Measurements from ENCODE around the gene NLRP10. TPM values are rescaled to one million over a fixed set of nuclear protein-coding genes. Genes with fewer than 3 reads are reported as not detected.
A peak's percentile ranks its signal among the peaks of the same experiment; 100 is the strongest.

The NLRP10 gene
- polyA plus RNA-seq, 4 donors: not detected

DNA sequence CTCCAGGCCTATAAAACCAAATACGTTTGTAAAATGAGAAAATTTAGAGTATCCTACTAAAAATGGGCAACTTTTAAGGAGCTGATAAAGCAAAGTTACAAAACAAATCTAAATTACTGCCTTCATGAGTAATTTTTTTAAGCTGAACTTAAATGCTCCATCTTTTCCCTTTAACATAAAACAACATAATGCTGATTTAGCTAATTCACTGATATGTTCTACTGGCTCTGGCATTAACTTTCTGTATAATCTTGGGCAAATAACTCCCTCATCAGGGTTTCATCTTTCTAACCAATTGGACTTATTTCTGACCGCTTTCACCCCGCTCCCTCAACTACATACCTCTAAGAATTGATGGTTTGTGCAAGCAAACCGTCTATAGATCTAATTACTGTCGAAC is 24.1 kb downstream of the NLRP10 start:
- Histone ChIP-seq H3K4me1 (ENCODE audit: control insufficient read depth in 3 of 3, insufficient read depth in 2 of 3, low read depth in 1 of 3, low read length in 2 of 3) (no peaks in the 10 kb centered on the region), H3K27me3 (ENCODE audit: control insufficient read depth in 3 of 3, insufficient read depth in 3 of 3, low read length in 3 of 3) (peaks cover 0 to 8% (median 0%) of the 10 kb centered on the region in 3 donors), H3K27ac (ENCODE audit: low read depth in 1 of 3, low read length in 2 of 3) (no peak overlapping the region), H3K9me3 (ENCODE audit: control insufficient read depth in 2 of 2, insufficient read depth in 1 of 2, low read depth in 1 of 2, low read length in 1 of 2) (peaks cover 0 to 16% of the 10 kb centered on the region in 2 donors), H3K36me3 (ENCODE audit: control insufficient read depth in 3 of 3, insufficient read depth in 2 of 3, low read depth in 1 of 3, low read length in 3 of 3) (no peaks in the 10 kb centered on the region), H3K4me3 (ENCODE audit: low read depth in 1 of 3, low read length in 3 of 3) (no peak overlapping the region)
- no peak for FAIRE-seq
- DNase-seq: no peak
- 55 to 67% (median 56%) methylated on average over 5 of the region's 5 CpGs for WGBS, 3 donors

DNA sequence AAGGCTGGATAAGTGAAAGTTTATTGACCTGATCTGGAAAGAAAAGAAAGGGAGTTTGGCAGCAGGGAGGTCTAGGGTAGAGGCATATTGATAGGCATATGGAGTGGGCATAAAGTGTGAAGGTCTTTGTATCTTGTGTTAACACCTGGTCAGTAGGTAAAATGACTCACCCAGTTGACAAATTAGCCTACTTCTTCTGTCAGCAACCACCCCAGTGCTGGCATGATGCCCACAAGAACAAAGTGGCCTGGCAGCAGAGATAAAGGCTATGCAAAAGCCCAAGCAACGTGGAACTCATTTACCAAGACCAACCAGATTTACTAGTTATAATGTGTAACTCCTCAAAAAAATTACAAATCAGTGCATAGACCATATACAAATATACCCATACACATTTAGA is 28.6 kb downstream of the NLRP10 start:
- Histone ChIP-seq H3K27ac (ENCODE audit: low read depth in 1 of 3, low read length in 2 of 3) (no peak overlapping the region), H3K9me3 (ENCODE audit: control insufficient read depth in 2 of 2, insufficient read depth in 1 of 2, low read depth in 1 of 2, low read length in 1 of 2) (no peaks in the 10 kb centered on the region), H3K36me3 (ENCODE audit: control insufficient read depth in 3 of 3, insufficient read depth in 2 of 3, low read depth in 1 of 3, low read length in 3 of 3) (no peaks in the 10 kb centered on the region), H3K4me3 (ENCODE audit: low read depth in 1 of 3, low read length in 3 of 3) (no peak overlapping the region), H3K4me1 (ENCODE audit: control insufficient read depth in 3 of 3, insufficient read depth in 2 of 3, low read depth in 1 of 3, low read length in 2 of 3) (no peaks in the 10 kb centered on the region), H3K27me3 (ENCODE audit: control insufficient read depth in 3 of 3, insufficient read depth in 3 of 3, low read length in 3 of 3) (peaks cover 0 to 5% (median 0%) of the 10 kb centered on the region in 3 donors)
- FAIRE-seq (no peak), DNase-seq (peak in 1 of 2 donors; percentile 76)
- 8 to 44% (median 15%) methylated on average over 1 of the region's 1 CpG for WGBS, 3 donors

DNA sequence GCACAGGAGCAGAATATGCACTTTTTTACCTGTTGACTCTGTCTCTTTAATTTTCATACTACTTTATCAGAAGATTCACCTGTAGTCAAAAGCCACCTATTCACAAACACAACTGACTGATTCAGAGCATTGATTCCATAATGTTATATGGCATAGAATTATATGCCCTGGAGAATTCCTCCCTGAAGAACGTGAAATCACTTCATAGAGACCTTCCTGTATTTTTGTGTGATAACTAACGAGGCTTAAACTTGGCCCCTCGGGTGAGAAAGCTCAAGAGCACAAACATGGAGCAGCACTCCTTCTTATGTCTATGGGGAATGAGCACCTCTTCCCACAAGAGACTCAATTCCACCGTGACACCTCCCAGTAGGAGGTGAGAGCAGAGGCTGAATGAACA is 34.1 kb downstream of the NLRP10 start, which contains the start of gene OR10A6:
Gene OR10A6, minus strand, starts transcription at position 101 of the 400 bp plus-strand sequence. CDS start 2,606 bp downstream, outside the sequence.
- FAIRE-seq: no peak
- no peaks in the 10 kb centered on the region for H3K4me1 ChIP-seq (ENCODE audit: control insufficient read depth in 3 of 3, insufficient read depth in 2 of 3, low read depth in 1 of 3, low read length in 2 of 3)
- H3K4me3 ChIP-seq (ENCODE audit: low read depth in 1 of 3, low read length in 3 of 3): no peak within 1 kb of the TSS
- H3K36me3 ChIP-seq (ENCODE audit: control insufficient read depth in 3 of 3, insufficient read depth in 2 of 3, low read depth in 1 of 3, low read length in 3 of 3): no peaks in the 10 kb centered on the region
- 71 to 79% (median 76%) methylated on average over 4 of the region's 4 CpGs for WGBS, 3 donors
- peaks cover 0 to 5% (median 2%) of the 10 kb centered on the region in 3 donors for H3K27me3 ChIP-seq (ENCODE audit: control insufficient read depth in 3 of 3, insufficient read depth in 3 of 3, low read length in 3 of 3)
- no peak for DNase-seq
- no peak within 1 kb of the TSS for H3K27ac ChIP-seq (ENCODE audit: low read depth in 1 of 3, low read length in 2 of 3)
- H3K9me3 ChIP-seq (ENCODE audit: control insufficient read depth in 2 of 2, insufficient read depth in 1 of 2, low read depth in 1 of 2, low read length in 1 of 2): peaks cover 0 to 2% of the 10 kb centered on the region in 2 donors

DNA sequence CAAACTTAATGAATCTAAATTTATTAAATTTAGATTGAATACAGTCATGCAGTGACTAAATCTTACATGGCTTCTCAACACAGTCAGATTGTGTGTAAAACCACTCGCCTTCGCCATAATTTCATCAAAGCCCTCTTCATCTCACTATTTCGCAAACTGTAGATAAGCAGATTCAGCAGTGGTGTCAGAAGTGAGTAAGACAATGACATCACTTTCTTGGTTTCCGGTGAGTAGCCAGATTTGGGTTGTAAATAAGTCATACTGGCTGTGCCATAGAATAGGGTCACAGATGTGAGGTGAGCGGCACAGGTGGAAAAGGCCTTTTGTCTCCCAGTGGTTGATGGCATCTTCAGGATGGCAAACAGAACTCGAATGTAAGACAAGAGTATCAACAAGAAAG is 37.6 kb downstream of the NLRP10 start:
- FAIRE-seq (no peak), DNase-seq (no peak)
- H3K4me1 ChIP-seq (ENCODE audit: control insufficient read depth in 3 of 3, insufficient read depth in 2 of 3, low read depth in 1 of 3, low read length in 2 of 3): no peaks in the 10 kb centered on the region
- peaks cover 0 to 4% of the 10 kb centered on the region in 2 donors for H3K9me3 ChIP-seq (ENCODE audit: control insufficient read depth in 2 of 2, insufficient read depth in 1 of 2, low read depth in 1 of 2, low read length in 1 of 2)
- H3K36me3 ChIP-seq (ENCODE audit: control insufficient read depth in 3 of 3, insufficient read depth in 2 of 3, low read depth in 1 of 3, low read length in 3 of 3): no peaks in the 10 kb centered on the region
- peaks cover 0 to 5% (median 2%) of the 10 kb centered on the region in 3 donors for H3K27me3 ChIP-seq (ENCODE audit: control insufficient read depth in 3 of 3, insufficient read depth in 3 of 3, low read length in 3 of 3)
- no peak overlapping the region for H3K27ac ChIP-seq (ENCODE audit: low read depth in 1 of 3, low read length in 2 of 3)
- H3K4me3 ChIP-seq (ENCODE audit: low read depth in 1 of 3, low read length in 3 of 3): no peak overlapping the region
- WGBS, 3 donors: 80 to 89% (median 84%) methylated on average over 6 of the region's 6 CpGs

DNA sequence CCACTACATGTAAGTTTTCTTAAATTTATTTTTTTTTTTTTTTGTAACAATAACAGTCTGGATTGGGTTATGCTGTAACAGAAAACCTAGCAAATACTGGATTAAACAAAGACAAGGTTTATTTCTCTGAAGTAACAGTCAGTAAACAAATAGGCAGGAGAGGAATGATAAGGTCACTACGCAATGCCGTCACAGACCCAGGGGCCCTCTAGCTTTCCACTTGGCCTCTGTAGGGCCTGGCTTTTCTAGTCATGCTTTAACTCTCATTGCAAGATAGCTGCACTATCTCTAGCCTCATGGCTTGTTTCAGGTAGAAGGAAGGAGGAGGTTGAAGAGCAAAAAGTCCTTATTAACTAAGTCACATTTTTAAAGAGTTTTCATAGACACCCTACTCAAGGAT is 40.7 kb downstream of the NLRP10 start:
- Histone ChIP-seq H3K4me1 (ENCODE audit: control insufficient read depth in 3 of 3, insufficient read depth in 2 of 3, low read depth in 1 of 3, low read length in 2 of 3) (no peaks in the 10 kb centered on the region), H3K4me3 (ENCODE audit: low read depth in 1 of 3, low read length in 3 of 3) (no peak overlapping the region), H3K9me3 (ENCODE audit: control insufficient read depth in 2 of 2, insufficient read depth in 1 of 2, low read depth in 1 of 2, low read length in 1 of 2) (peaks cover 0 to 4% of the 10 kb centered on the region in 2 donors), H3K36me3 (ENCODE audit: control insufficient read depth in 3 of 3, insufficient read depth in 2 of 3, low read depth in 1 of 3, low read length in 3 of 3) (no peaks in the 10 kb centered on the region), H3K27ac (ENCODE audit: low read depth in 1 of 3, low read length in 2 of 3) (peak overlapping the region in 1 of 3 donors; percentile 66), H3K27me3 (ENCODE audit: control insufficient read depth in 3 of 3, insufficient read depth in 3 of 3, low read length in 3 of 3) (peaks cover 0 to 5% (median 0%) of the 10 kb centered on the region in 3 donors)
- 26 to 49% (median 40%) methylated on average over 2 of the region's 2 CpGs for WGBS, 3 donors
- FAIRE-seq (no peak), DNase-seq (peak in 1 of 2 donors; percentile 69)

DNA sequence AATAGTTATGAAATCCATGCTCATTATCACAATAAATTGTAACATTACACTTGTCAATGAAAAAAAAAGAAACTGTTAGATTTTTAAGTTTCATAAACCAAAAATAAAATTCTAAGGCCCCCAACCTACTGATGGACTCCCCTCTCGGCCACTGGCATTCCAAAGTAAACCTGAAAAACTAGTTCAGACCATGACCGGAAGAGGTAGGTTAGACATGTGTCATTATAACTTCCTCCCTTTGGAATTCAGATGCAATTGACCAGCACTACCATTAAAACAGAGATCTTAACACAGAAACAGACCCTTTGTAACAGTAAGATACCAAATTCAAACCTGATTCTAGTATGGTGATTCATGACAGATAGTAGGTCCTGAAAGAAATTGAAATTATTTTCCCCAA is 47.1 kb downstream of the NLRP10 start:
- H3K27ac ChIP-seq (ENCODE audit: low read depth in 1 of 3, low read length in 2 of 3): no peak overlapping the region
- 60 to 81% (median 70%) methylated on average over 2 of the region's 2 CpGs for WGBS, 3 donors

More for the DNA sequence above, 47.1 kb downstream of the NLRP10 start:
- H3K36me3 ChIP-seq (ENCODE audit: control insufficient read depth in 3 of 3, insufficient read depth in 2 of 3, low read depth in 1 of 3, low read length in 3 of 3): no peaks in the 10 kb centered on the region
- no peaks in the 10 kb centered on the region for H3K27me3 ChIP-seq (ENCODE audit: control insufficient read depth in 3 of 3, insufficient read depth in 3 of 3, low read length in 3 of 3)
- H3K4me1 ChIP-seq (ENCODE audit: control insufficient read depth in 3 of 3, insufficient read depth in 2 of 3, low read depth in 1 of 3, low read length in 2 of 3): no peaks in the 10 kb centered on the region
- no peaks in the 10 kb centered on the region for H3K9me3 ChIP-seq (ENCODE audit: control insufficient read depth in 2 of 2, insufficient read depth in 1 of 2, low read depth in 1 of 2, low read length in 1 of 2)
- FAIRE-seq (no peak), DNase-seq (no peak)
- no peak overlapping the region for H3K4me3 ChIP-seq (ENCODE audit: low read depth in 1 of 3, low read length in 3 of 3)

Other genes starting within 250 kb of the NLRP10 start
- gene OR5P2, start 168.5 kb downstream of the NLRP10 start, polyA plus RNA-seq: not detected
- gene OR5P3, start 134.6 kb downstream of the NLRP10 start, polyA plus RNA-seq: not detected
- under 1 TPM in 1 of 4 donors, not detected in 3; 0.04 TPM for gene OR10A6, start 34.2 kb downstream of the NLRP10 start, polyA plus RNA-seq
- under 1 TPM in 1 of 4 donors, not detected in 3; 0.01 TPM for gene OR10A3, start 23.7 kb downstream of the NLRP10 start, polyA plus RNA-seq
- gene EIF3F, start 21.9 kb upstream of the NLRP10 start, polyA plus RNA-seq: 100 to 1,000 TPM; 371 to 530 (median 444) TPM
- 1 to 10 TPM in 2 of 4 donors, under 1 TPM in 1, not detected in 1; 0.54 to 8.8 (median 3.5) TPM for gene TUB, start 115.8 kb upstream of the NLRP10 start, polyA plus RNA-seq
- gene RIC3, start 203.6 kb upstream of the NLRP10 start, polyA plus RNA-seq: 1 to 10 TPM in 3 of 4 donors, under 1 TPM in 1; 0.45 to 3.7 (median 1.8) TPM